ENCODE results near the gene RAB3GAP2.
"Not testable (repeated sequence)": the region's sequence is repeated elsewhere in the genome, so short reads cannot be mapped to it uniquely, and the experiment has no call there.

Gene RAB3GAP2

DNA sequence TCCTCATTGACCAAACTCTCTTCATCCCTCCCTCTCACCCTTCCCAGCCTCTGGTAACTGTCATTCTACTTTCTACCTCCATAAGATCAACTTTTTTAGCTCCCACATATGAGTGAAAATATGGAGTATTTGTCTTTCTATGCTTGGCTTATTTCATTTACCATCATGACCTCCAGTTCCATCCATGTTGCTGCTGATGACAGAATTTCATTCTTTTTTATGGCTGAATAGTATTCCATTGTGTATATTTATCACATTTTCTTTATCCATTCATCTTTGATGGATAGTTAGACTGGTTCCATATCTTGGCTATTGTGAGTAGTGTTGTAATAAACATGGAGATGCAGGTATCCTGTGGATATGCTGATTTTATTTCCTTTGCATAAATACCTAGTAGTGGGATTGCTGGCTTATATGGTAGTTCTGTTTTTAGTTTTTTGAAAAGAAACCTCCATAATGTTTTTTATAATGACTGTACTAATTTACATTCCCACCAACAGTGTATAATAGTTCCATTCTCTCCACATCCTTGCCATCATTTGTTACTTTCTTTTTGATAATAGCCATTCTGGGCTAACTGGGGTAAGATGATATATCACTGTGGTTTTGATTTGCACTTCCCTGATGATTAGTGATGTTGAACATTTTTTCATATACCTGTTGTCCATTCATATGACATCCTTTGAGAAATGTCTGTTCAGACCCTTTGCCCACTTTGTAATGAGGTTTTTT lies 142.6 kb downstream of the RAB3GAP2 start:
- DNase-seq = no peak

GRCh38 chr1:220127076-220127475 lies 145.2 kb downstream of the RAB3GAP2 start:
- no peak for DNase-seq

- DNase-seq = no peak
Observed at GRCh38 chr1:220124542-220124941, 147.7 kb downstream of the RAB3GAP2 start.

DNA sequence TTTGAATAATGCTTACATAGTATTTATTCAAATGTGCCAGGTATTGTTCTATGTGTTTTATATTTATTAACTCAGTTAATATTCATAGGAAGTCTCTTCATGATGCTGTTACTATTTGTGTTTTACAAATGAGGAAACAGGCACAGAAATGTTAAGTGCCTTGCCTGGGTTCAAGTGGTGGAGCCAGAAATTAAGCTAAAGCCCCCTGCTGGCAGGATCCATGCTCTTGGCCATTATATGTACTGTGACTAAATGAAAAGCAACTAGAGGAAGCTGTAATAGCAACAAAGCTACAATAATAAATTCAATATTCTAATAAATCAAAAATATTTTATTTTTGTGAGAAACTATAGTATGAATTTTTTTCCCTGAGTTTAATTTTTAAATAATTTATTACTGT lies 148.4 kb downstream of the RAB3GAP2 start:
- no peak for DNase-seq

DNA sequence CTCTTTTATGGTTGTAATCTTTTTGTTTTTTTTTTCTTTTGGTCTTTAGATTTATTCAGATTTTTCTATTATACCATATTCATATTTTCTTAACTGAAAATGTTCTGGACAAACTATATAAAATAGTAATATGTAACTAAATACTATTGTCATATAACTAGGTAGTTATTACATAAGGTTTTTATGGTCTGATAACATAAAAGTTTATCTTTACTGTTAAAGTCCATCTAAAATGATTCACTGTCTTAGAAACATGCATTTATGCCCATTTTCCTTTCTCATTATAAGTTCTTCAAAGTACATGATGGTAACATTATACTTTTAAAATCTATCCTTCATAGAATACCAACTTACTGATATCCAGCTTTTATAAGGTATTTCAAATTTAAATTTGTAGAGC lies 149.2 kb downstream of the RAB3GAP2 start:
- no peak for DNase-seq

DNA sequence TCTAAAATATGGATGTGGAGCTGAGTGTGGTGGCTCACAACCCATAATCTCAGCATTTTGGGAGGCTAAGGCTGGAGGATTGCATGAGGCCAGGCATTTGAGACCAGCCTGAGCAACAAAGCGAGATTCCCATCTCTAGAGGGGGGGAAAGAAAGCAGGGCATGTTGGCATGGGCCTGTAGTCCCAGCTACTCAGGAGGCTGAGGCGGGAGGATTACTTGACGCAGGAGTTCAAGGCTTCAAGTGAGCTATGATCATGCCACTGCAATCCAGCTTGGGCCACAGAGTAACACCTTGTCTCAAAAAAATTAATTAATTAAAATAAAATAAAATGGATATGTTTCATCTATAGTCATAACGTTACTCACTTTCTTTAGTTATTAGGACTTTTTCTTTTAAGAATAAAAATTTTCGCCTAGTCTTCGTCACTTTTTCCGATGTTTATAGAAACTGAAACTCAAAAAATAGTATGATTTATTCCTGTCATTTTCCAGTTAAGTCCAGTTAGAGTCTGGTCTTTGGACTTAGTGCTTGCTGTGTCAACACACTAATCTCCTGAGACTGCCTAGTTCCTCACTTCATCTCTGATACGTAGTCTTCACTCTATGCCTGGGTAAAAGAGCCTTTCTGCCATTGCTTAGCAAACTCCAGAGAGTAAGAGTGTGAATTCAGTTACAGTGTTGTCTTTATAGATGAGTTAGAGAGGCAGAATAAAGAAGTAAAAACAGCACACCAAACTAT lies 150.3 kb downstream of the RAB3GAP2 start:
- DNase-seq = no peak

GRCh38 chr1:220119043-220119512 lies 153.2 kb downstream of the RAB3GAP2 start:
- DNase-seq = no peak

GRCh38 chr1:220113136-220113695 lies 159.0 kb downstream of the RAB3GAP2 start:
- no peak for DNase-seq

DNA sequence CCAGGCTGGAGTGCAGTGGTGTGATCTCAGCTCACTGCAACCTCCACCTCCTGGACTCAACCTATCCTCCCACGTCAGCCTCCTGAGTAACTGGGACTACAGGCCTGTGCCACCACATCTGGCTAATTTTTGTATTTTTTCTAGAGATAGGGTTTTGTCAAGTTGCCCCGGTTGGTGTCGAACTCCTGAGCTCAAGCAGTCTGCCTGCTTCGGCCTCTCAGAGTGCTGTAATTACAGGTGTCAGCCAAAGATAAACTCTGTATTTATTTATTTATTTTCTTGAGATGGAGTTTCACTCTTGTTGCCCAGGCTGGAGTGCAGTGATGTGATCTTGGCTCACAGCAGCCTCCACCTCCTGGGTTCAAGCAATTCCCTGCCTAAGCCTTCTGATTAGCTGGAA lies 159.7 kb downstream of the RAB3GAP2 start:
- not testable (repeated sequence) for DNase-seq

DNA sequence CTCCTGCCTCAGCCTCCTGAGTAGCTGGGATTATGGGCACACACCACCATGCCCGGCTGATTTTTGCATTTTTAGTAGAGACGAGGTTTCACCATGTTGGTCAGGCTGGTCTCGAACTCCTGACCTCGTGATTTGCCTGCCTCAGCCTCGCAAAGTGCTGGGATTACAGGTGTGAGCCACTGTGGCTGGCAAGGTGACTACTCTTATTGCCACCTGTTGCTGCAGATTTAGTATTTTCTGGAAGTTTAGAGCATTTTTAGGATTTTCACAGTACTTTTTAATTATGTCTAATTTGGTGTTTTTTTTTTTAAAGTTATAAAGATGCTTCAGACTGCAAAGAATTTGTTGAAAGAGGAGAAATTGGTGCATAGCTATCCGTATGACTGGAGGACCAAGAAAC lies 161.8 kb downstream of the RAB3GAP2 start:
- not testable (repeated sequence) for DNase-seq

DNA sequence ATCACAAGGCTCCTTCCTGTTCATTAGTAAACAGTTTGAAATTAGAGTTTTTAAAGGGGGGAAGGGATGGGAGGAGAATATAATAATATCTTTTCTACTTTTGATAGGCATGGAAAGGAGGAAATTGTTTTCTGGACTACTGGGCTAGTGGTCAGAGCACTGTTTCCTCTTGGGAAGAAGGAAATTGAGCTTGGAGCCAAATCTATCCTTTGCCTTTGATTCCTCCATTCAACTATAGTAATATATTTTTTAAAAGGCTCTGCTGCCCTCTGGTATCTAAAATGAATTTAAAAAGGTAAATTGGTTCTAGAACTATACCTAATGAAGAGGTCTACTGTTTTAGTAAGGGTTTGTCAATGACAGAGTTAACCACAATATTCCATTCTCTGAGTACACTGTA lies 172.4 kb downstream of the RAB3GAP2 start:
- no peak for DNase-seq

Measured in DMS79 (cell line).